RPMI7951 (cell line): ENCODE results near the gene KREMEN1. TPM values are rescaled to one million over a fixed set of nuclear protein-coding genes. Genes with fewer than 3 reads are reported as not detected.
A peak's percentile ranks its signal among the peaks of the same experiment; 100 is the strongest.
"Not testable (repeated sequence)": the region's sequence is repeated elsewhere in the genome, so short reads cannot be mapped to it uniquely, and the experiment has no call there.

ENCODE experiments used
- DNase-seq: peaks from one replicate; pipeline ENCODE4 v3.0.0-alpha.2; 2012; ENCODE audit warnings: low read depth
- total RNA-seq: library from RNA; depleted of rRNA; stranded (reverse); fragments of >200 nt; shearing (Covaris generic); gene quantifications from 2 replicates; pipeline ENCODE4 v1.2.3, GENCODE V29; 2014; rRNA removed

The KREMEN1 gene
- total RNA-seq, result 6.1 and 6.2 TPM in 2 replicates

DNA sequence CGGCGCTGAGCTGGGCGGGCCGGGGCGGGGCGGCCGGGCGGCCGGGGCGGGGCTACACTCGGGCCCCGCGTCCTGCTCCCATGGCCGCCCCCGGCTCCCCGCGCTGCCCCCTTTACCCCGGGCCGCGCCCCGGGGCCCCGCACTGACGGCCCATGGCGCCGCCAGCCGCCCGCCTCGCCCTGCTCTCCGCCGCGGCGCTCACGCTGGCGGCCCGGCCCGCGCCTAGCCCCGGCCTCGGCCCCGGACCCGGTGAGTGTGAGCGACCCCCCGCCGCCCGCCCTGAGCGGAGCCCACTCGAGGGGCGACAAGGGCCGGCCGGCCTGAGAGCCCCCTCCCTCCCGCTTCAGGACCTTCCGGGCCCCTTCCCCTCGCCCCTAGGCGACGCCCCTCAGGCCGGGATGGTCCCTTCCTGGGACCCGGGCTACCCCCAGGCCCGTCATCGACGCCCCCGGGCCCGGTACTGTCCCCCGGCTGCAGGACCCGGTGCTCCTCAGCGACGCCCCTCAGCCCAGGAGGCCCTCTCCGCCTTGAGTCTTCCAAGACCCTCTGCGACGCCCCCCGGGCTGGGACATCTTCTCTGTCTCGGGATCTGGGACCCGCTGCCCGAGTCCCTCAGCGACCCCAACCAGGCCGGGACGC lies at the start of gene KREMEN1:
Gene KREMEN1, plus strand, starts transcription at position 57 of the 639 bp plus-strand sequence. Its CDS starts 96 bp downstream, at position 153.
- no peak for DNase-seq

DNA sequence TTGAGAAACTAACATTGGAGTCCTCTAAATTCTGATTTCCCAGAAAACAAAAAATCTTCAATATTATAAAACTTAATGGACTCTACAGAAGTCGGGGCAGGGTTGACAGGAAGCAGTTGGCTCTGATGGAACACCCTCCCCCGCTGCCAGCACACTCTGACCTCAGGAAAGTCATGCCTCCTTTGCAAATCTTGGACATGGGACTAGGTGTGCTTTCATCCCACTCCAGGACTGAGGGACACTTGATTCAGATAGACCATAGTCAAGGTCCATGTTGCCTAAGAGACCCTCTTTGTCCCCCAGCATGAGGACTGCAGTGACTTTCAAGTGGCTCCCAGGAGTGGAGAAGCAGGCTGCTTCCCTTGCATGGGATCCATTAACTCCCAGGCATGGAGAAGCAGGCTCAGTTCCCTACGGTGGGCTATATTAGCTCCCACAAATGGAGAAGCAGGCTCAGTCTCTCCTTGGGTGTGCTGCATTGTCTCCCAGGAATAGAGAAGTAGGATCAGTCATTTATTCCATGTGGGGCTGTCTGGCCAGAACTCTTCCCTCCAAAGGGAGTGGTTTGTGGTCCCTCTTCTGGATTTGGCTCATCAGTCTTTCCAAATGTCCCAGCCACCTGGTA lies 49.6 kb upstream of the KREMEN1 start:
- DNase-seq, result no peak

- DNase-seq, result no peak
These were observed 46.3 kb upstream of the KREMEN1 start for GRCh38 chr22:29026579-29026978.

GRCh38 chr22:29028468-29028867 lies 44.4 kb upstream of the KREMEN1 start:
- DNase-seq, result no peak

GRCh38 chr22:29029202-29030000 lies 43.4 kb upstream of the KREMEN1 start:
- DNase-seq, result no peak

- DNase-seq, result peak; percentile 62
These were observed 42.7 kb upstream of the KREMEN1 start for GRCh38 chr22:29030016-29030617.

GRCh38 chr22:29030618-29031226 lies 42.1 kb upstream of the KREMEN1 start:
- DNase-seq, result peak; percentile 91

DNA sequence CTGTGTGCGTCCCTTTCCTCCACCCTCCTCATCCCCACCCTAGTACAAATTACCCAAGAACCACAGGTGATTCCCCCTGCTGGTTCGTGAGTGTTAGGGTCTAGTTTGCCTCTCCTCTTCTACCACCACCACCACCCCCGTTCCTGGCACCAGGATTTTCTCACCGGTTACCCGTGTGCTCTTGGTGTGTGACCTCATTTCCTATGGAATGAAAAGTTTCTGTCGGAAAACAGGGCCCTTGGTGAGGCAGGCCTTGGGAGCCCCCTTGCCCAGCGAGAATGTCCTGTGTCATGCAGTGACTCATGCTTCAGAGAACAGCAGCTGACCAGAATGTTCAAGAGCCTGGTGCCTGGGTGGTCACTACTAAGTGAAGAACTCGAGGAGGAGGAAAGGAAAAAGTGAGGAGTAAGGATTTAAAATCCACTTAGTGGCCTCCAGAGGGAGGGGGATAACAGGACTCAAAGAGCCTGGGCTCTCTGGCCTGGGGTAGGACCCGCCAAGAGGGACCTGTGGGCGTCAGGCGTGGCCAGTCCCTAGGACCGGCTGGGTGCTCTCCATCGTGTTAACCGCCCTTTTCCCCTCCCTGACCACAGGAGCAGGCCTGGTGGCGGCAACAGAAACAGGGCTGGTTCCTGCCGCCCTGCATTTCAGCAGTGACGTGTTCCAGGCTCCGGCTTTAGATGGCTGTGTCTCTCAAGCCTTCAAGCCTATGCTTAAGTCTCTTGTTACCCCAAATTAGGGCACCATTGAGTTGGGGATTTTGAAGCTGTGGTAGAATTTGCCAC lies 41.4 kb upstream of the KREMEN1 start:
- peak; percentile 98 for DNase-seq

- DNase-seq, result peak; percentile 10
These were observed 40.8 kb upstream of the KREMEN1 start for GRCh38 chr22:29032014-29032475.

GRCh38 chr22:29032584-29032983 lies 40.3 kb upstream of the KREMEN1 start:
- peak; percentile 49 for DNase-seq

DNA sequence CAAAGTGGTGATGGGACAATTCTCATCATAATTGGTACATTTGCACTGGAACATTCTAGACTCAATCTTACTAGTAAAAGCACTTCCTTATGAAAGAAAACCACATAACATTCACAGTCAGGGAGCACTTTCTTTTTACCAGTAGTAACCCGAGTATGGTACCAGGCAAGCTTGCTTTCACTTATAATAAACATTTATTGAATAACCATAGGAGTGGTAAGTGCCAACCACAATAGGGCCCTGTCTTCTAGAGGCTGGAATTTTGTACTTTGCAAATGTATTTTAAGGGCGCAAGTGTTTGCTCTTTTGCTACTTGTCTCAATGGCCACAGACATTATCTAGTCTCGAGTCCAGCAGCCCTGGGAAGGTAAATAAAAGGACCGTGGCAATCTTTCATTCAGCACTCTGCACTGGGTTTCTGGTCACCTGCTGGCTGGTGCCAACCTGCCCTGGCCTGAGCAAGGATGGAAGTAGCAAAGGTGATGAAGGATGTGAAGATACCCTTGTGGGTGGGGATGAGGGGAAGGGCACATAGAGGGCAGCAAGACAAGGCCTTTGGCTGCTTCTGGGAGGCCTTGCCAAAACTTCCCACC lies 35.4 kb upstream of the KREMEN1 start:
- no peak for DNase-seq

DNA sequence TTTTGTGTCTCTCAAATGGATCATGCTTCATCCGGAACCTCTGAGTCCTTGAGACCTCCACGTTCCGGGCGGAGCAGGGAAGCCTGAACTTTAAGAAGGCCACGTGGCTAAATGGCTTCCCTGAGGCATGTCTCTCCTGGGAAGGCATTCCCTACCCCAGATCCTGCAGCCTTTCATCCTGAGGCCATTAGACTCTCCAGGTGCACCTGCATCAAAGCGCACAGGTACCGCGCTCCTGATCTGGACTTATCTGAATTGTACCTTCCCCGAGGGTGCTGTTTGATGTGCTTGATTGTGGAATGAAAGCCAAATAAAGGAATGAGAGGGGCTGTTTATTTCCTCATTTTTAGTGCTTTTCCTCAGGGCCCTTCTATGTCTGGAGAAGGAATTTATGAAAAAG lies 33.7 kb upstream of the KREMEN1 start:
- DNase-seq, result no peak

- DNase-seq, result not testable (repeated sequence)
These were observed 33.2 kb upstream of the KREMEN1 start for GRCh38 chr22:29039684-29040083.

DNA sequence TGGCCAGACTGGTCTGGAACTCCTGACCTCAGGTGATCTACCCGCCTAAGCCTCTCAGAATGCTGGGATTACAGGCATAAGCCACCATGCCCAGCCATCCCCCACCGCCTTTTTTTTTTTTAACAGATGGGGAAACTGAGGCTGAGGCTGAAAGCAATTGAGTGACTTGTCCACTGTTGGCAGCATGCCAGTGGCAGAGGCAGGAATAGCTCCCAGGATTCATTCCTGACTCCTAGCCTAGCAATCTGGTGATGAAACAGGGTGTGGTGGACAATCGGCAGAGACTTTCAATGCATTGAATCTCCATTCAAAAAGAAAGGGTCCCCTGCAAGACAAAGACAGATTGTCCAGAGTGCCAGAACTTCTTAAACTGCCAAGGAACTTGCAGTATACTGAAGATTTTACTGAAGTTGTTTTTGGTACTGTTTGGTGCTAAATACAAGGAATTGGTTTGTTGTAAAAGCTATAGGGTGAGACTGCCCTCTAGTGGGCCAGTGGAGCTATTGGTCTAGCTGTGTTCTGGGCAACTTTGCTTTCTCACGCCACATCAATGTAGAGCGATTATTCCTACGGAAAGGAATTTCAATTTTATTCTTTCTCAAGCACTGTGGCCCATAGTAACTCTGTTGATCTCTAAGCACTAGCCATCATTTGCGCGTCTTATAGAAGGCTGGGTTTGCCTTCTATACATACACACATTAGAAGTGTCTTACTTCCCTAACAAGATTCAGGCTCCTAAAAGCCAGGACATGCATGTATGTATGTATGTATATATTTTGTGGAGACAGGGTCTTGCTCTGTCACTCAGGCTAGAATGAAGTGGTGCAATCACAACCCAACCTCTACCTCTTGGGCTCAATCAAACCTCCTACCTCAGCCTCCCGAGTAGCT lies 32.2 kb upstream of the KREMEN1 start:
- DNase-seq, result peak; percentile 76

GRCh38 chr22:29041408-29041807 lies 31.4 kb upstream of the KREMEN1 start:
- peak; percentile 69 for DNase-seq

DNA sequence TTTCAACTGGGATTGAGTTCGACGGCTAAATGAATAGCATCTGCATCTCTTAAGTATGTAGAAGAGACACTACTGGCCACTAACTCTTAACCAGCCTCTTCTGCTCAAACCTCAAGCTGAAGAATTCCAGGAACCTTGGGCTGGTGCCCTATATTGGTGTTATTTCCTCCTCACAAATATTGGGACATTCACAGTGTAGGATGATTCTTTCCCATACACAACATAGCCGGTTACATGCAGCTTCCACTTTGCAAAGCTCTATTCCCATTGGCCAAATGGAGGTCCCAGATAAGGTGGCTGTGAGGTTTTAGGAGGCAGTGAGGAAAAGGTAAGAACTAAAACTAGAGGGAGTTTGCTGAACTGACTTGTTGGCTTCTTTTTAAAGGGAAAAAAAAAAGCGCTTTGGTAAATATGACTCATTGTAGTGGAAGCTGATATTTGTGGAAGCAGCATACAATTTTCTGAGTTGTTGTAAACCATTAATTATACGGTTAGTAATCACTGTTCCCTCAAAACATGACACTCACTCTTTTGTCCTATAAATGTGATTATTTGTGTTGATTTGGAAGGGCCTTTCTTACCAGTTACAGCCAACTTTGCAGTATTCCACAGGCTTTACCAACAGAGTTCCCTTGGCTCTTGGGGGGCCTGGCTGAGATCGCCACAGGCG lies 28.8 kb upstream of the KREMEN1 start:
- peak; percentile 65 for DNase-seq

DNA sequence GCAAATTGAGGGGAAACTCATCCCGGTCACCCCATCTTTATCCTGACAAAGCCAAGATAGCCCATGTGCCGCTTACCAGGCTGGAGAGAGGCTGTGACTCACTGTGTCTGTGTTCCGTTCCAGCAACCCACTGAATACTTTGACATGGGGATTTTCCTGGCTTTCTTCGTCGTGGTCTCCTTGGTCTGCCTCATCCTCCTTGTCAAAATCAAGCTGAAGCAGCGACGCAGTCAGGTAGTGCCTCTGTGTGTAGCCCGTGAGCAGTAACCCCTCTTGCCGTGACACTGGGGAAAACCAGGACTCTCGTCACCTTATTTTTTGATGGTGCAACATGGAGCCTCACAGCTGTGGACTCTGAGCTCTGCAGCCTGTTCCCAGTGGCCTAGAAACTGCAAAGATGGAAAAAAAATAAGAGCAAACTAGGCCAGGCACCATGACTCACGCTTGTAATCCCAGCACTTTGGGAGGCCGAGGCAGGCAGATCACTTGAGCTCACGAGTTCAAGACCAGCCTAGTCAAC lies 28.1 kb upstream of the KREMEN1 start:
- DNase-seq, result peak; percentile 85

GRCh38 chr22:29048822-29049654 lies 23.8 kb upstream of the KREMEN1 start:
- no peak for DNase-seq
